Lower leg skin (tissue), 3 donors: ENCODE results near the gene FGG.
"Not testable (repeated sequence)": the region's sequence is repeated elsewhere in the genome, so short reads cannot be mapped to it uniquely, and the experiment has no call there.

ENCODE experiments used
- POLR2A ChIP-seq, 2 donors: fragments of 450-650 bp; IDR thresholded peaks; one replicate each; pipeline ENCODE4 v1.6.1; 2016 to 2017; ENCODE audit warnings: antibody characterized with exemption in 2 of 2, mild to moderate bottlenecking in 1 of 2, moderate library complexity in 1 of 2
- TF ChIP-seq, protein P1 (sequence below), 3 donors: fragments of 450-650 bp; IDR thresholded peaks; one replicate each; pipeline ENCODE4 v1.5.1; 2016; ENCODE audit warnings: antibody characterized with exemption in 3 of 3, mild to moderate bottlenecking in 3 of 3, moderate library complexity in 2 of 3

DNA sequence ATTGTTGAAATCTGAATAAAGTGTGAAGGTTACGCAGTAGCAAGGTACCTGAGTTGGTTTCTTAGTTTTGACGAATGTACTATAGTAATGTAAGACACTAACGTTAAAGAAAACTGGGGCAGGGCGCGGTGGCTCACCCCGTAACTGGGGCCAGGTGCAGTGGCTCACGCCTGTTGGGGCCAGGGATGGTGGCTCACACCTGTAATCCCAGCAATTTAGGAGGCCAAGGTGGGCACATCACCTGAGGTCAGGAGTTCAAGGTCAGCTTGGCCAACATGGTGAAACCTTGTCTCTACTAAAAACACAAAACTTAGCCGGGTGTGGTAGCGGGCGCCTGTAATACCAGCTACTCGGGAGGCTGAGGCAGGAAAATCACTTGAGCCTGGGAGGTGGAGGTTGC lies 15.2 kb downstream of the FGG start:
- TF ChIP-seq, protein P1, sequence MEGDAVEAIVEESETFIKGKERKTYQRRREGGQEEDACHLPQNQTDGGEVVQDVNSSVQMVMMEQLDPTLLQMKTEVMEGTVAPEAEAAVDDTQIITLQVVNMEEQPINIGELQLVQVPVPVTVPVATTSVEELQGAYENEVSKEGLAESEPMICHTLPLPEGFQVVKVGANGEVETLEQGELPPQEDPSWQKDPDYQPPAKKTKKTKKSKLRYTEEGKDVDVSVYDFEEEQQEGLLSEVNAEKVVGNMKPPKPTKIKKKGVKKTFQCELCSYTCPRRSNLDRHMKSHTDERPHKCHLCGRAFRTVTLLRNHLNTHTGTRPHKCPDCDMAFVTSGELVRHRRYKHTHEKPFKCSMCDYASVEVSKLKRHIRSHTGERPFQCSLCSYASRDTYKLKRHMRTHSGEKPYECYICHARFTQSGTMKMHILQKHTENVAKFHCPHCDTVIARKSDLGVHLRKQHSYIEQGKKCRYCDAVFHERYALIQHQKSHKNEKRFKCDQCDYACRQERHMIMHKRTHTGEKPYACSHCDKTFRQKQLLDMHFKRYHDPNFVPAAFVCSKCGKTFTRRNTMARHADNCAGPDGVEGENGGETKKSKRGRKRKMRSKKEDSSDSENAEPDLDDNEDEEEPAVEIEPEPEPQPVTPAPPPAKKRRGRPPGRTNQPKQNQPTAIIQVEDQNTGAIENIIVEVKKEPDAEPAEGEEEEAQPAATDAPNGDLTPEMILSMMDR (IDR thresholded peaks at IDR 0.05): not testable (repeated sequence)
- not testable (repeated sequence) for TF ChIP-seq POLR2A (IDR thresholded peaks at IDR 0.05)
